HTERT RPE-1 (cell line): Measurements from ENCODE around the gene ANKFN1.

Experiments used
- in situ Hi-C: fragments of 300-500 bp; cut with MboI; formaldehyde crosslinking; loops from 4 replicates; pipeline ENCODE4 v1.14.3; 2020; ENCODE audit warnings: low sequenced_read_pairs

ANKFN1 gene

GRCh38 chr17:56142325-56142724, 10.9 kb upstream of the ANKFN1 start:
- in situ Hi-C loops = no loop called here

- in situ Hi-C loops = no loop called here
Measured at GRCh38 chr17:56142781-56143180, 10.5 kb upstream of the ANKFN1 start.

GRCh38 chr17:56144223-56144622, 9.1 kb upstream of the ANKFN1 start:
- in situ Hi-C loops = no loop called here

- in situ Hi-C loops = no loop called here
Measured at GRCh38 chr17:56146534-56146933, 6.7 kb upstream of the ANKFN1 start.

GRCh38 chr17:56148333-56148732, 4.9 kb upstream of the ANKFN1 start:
- in situ Hi-C loops = no loop called here

GRCh38 chr17:56149266-56150036, 3.8 kb upstream of the ANKFN1 start:
- in situ Hi-C loops = no loop called here

- in situ Hi-C loops = no loop called here
Measured at GRCh38 chr17:56150649-56151048, 2.6 kb upstream of the ANKFN1 start.

GRCh38 chr17:56157845-56158244, 4.6 kb downstream of the ANKFN1 start:
- in situ Hi-C loops = no loop called here

GRCh38 chr17:56158344-56158743, 5.1 kb downstream of the ANKFN1 start:
- in situ Hi-C loops = no loop called here

GRCh38 chr17:56158915-56159825, 5.9 kb downstream of the ANKFN1 start:
- in situ Hi-C loops = no loop called here

- in situ Hi-C loops = no loop called here
Measured at GRCh38 chr17:56159826-56160380, 6.6 kb downstream of the ANKFN1 start.

GRCh38 chr17:56160422-56160821, 7.1 kb downstream of the ANKFN1 start:
- in situ Hi-C loops = no loop called here

- in situ Hi-C loops = no loop called here
Measured at GRCh38 chr17:56165072-56165641, 11.9 kb downstream of the ANKFN1 start.

- in situ Hi-C loops = no loop called here
Measured at GRCh38 chr17:56167491-56167890, 14.2 kb downstream of the ANKFN1 start.

GRCh38 chr17:56169621-56170020, 16.3 kb downstream of the ANKFN1 start:
- in situ Hi-C loops = no loop called here

- in situ Hi-C loops = no loop called here
Measured at GRCh38 chr17:56171186-56171959, 18.1 kb downstream of the ANKFN1 start.

GRCh38 chr17:56172517-56172982, 19.3 kb downstream of the ANKFN1 start:
- in situ Hi-C loops = no loop called here

- in situ Hi-C loops = no loop called here
Measured at GRCh38 chr17:56173026-56173425, 19.8 kb downstream of the ANKFN1 start.

- in situ Hi-C loops = no loop called here
Measured at GRCh38 chr17:56173958-56174835, 20.9 kb downstream of the ANKFN1 start.
